Lower leg skin (tissue), 4 donors: Measurements from ENCODE around the gene OTUD6A. TPM values are rescaled to one million over a fixed set of nuclear protein-coding genes. Genes with fewer than 3 reads are reported as not detected.

ENCODE experiments used
- DNase-seq, 2 donors: peaks; one replicate each; pipeline ENCODE4 v3.0.0-alpha.2; 2019; ENCODE audit warnings: low spot score in 2 of 2
- H3K4me3 ChIP-seq: fragments of 200-600 bp; sonication (generic); 2 replicates; pipeline ENCODE4 v1.5.1; 2017; ENCODE audit warnings: mild to moderate bottlenecking, low read depth; ENCODE audit not compliant: poor library complexity, severe bottlenecking
- POLR2A ChIP-seq, 2 donors: fragments of 450-650 bp; IDR thresholded peaks; one replicate each; pipeline ENCODE4 v1.6.1; 2016 to 2017; ENCODE audit warnings: antibody characterized with exemption in 2 of 2, mild to moderate bottlenecking in 1 of 2, moderate library complexity in 1 of 2
- whole genome bisulfite sequencing, 2 donors: methylation state at CpG; one replicate each; pipeline ENCODE4 v1.1.5; 2018; 5-methylcytosine and 5-hydroxymethylcytosine counted together
- intact Hi-C: fragments of 100-400 bp; cut with DNase I; formaldehyde crosslinking; loops from one replicate; pipeline ENCODE4 v1.15.0; 2023; ENCODE audit warnings: low total_unique reads
- total RNA-seq, 4 donors: library from RNA; depleted of rRNA; stranded (reverse); fragments of >200 nt; gene quantifications; one replicate each; pipeline ENCODE4 v1.1.0, GENCODE V29; 2016
- TF ChIP-seq, protein P1 (sequence below), 3 donors: fragments of 450-650 bp; IDR thresholded peaks; one replicate each; pipeline ENCODE4 v1.5.1; 2016; ENCODE audit warnings: antibody characterized with exemption in 3 of 3, mild to moderate bottlenecking in 3 of 3, moderate library complexity in 2 of 3

The OTUD6A gene
- total RNA-seq, 4 donors from 2014 or later = not detected

DNA sequence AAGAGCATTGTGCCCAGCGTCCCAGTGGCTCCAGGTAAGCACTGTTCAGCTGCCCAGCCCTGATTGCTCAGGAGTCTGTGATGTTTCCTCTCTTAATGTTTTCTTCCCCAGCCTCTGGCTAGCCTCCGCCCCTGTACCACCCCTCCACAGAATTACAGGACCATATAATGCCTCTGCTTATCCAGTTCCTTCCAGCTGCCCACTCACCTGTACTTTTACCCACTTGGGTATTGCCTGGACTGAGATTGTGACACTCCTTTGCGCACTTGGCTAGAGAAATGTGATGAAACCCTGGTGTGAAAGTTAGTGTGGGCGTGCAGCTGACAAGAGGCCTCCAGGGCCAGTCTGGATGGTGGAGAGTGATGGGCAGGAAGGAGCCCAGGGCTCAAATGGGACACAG is 12.3 kb upstream of the OTUD6A start, which contains the start of gene AWAT2:
AWAT2 (minus strand) TSS at position 14 of the 400 bp plus-strand sequence; CDS start at position 8, 6 bp downstream.
- no peak within 1 kb of the TSS for H3K4me3 ChIP-seq
- 59 to 95% methylated on average over 3 to 4 of the region's 4 CpGs for WGBS, 2 donors
- peak in 1 of 2 donors; percentile 46 for DNase-seq
- intact Hi-C loops = no loop called here
- TF ChIP-seq POLR2A (IDR thresholded peaks at IDR 0.05) = no peak
- TF ChIP-seq, protein P1, sequence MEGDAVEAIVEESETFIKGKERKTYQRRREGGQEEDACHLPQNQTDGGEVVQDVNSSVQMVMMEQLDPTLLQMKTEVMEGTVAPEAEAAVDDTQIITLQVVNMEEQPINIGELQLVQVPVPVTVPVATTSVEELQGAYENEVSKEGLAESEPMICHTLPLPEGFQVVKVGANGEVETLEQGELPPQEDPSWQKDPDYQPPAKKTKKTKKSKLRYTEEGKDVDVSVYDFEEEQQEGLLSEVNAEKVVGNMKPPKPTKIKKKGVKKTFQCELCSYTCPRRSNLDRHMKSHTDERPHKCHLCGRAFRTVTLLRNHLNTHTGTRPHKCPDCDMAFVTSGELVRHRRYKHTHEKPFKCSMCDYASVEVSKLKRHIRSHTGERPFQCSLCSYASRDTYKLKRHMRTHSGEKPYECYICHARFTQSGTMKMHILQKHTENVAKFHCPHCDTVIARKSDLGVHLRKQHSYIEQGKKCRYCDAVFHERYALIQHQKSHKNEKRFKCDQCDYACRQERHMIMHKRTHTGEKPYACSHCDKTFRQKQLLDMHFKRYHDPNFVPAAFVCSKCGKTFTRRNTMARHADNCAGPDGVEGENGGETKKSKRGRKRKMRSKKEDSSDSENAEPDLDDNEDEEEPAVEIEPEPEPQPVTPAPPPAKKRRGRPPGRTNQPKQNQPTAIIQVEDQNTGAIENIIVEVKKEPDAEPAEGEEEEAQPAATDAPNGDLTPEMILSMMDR (IDR thresholded peaks at IDR 0.05) = no peak

DNA sequence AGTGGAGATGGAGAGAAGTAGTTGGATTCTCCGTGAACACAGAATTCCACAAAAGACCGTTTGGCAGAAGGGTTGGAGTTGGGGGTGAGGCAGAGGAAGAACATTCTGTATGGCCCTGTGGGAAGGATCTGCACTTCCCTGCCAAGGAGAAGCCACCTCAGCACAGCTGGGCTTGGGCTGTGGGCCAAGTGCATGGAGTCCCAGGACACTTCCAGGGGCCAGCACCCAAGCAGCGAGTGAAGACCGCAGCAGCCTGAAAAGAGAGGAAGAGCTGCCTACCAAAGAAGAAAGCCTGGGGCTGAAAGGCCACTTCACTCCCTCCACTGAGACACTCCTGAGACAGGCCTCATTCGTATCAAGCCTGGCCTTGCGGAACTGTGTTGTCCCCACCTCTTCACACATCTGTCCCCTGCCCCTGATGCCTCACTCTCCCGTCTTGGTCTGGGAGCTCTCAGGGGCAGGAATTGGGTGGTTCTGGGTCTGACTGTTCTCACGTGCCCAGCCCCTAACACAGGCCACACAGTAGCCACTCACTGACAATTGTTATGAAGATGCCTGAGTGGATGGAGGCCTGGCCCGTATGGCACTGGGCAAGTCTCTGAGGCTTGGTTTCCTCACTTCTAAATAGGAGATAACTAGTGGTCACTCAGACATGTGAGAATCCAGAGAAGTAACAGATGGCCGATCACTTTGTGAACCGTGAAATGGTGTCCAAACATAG is 9.2 kb upstream of the OTUD6A start:
- 64 to 88% methylated on average over 9 to 11 of the region's 11 CpGs for WGBS, 2 donors
- peak in 1 of 2 donors; percentile 74 for DNase-seq
- H3K4me3 ChIP-seq = no peak overlapping the region
- intact Hi-C loops = no loop called here
- TF ChIP-seq, protein P1 (IDR thresholded peaks at IDR 0.05) = no peak
- TF ChIP-seq POLR2A (IDR thresholded peaks at IDR 0.05) = no peak

DNA sequence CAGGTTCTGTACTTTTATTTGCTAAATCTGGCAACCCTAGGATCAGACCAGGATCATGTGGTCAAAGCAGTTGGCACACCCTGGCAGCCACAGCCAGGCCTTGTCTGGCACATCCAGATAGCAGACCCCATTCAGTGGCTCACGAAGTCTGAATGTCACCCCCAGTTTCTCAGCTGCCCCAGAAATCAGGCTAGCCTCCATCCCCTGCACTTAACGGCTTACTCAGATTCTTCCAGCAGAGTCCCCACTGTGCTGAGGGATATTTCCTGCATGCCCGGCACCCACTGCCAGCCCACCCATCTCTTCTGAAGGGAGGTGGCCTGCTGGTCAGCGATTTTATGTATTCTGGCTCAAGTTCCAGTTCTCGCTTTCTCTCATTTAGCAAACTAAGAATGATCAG is 7.9 kb upstream of the OTUD6A start:
- peak in 1 of 2 donors; percentile 50 for DNase-seq

DNA sequence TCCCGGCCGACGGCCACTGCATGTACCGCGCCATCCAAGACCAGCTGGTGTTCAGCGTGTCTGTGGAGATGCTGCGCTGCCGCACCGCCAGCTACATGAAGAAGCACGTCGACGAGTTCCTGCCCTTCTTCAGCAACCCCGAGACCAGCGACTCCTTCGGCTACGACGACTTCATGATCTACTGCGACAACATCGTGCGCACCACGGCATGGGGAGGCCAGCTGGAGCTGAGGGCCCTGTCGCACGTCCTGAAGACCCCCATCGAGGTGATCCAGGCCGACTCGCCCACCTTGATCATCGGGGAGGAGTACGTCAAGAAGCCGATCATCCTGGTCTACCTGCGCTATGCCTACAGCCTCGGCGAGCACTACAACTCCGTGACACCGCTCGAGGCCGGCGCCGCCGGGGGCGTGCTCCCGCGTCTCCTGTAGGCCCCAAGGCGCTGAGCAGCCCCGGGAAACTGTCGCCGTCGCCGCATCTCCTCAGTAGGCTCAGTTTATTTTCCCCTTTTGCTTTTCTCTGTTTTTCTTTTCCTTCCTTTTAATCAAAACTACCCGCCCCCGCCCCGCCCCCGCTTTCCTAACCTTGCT is 799 bp downstream of the OTUD6A start:
- no peak for TF ChIP-seq POLR2A (IDR thresholded peaks at IDR 0.05)
- TF ChIP-seq, protein P1 (IDR thresholded peaks at IDR 0.05) = no peak
- H3K4me3 ChIP-seq = no peak overlapping the region
- no peak for DNase-seq
- intact Hi-C loops = no loop called here
- 88 to 96% methylated on average over 12 to 52 of the region's 52 CpGs for WGBS, 2 donors

More for the DNA sequence above, 7.9 kb upstream of the OTUD6A start:
- no peak overlapping the region for H3K4me3 ChIP-seq
- intact Hi-C loops = no loop called here
- TF ChIP-seq, protein P1 (IDR thresholded peaks at IDR 0.05) = no peak
- TF ChIP-seq POLR2A (IDR thresholded peaks at IDR 0.05) = no peak
- 71 to 86% methylated on average over 5 of the region's 5 CpGs for WGBS, 2 donors

DNA sequence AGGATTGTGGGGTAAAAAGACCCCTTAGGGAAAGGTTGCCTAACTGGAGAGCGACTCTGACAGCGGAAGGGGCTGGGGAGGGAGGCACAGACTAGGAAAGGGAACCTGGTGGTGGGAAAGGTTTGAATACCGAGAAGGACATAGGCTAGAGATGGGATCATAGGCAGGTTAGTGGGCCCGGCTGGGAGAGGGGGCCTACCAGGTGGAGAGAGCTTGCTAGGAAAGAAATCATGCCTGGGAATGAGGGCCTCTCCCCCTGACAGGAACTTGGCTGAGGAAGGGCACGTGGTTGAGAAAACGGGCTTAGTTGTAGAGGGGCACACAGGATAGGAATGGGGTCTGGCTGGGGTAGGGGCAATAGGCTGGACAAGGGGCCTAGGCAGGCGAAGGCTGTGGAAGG is 4.4 kb downstream of the OTUD6A start:
- intact Hi-C loops = no loop called here
- TF ChIP-seq POLR2A (IDR thresholded peaks at IDR 0.05) = no peak
- TF ChIP-seq, protein P1 (IDR thresholded peaks at IDR 0.05) = no peak
- no peak overlapping the region for H3K4me3 ChIP-seq
- 78 to 92% methylated on average over 7 of the region's 7 CpGs for WGBS, 2 donors
- no peak for DNase-seq
